DMS153 (cell line): ENCODE measurements around the gene MRGPRX4.

Source experiments
- DNase-seq: peaks from one replicate; lab custom pipeline; 2025; lab: John Stamatoyannopoulos, UW

Gene MRGPRX4

DNA sequence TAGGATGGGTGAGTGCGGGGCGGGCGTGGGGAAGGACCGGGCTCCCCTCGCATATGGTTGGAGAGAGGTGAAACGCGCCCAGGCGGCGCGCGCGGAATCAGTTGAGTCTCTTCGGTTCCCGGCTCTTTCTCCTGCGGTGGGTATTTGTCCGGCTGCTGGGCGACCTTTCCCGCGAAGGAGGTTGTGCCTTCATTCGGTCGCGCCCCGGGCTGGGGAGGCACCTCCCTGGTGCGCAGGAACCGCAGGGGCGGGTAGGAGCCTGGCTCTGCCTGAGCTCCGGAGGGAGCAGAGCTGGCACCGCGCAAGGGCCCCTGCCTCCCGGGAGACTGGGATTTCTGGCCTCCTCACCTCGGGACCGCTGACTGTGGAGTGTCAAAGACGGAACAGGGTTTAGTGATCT, 36.4 kb downstream of the MRGPRX4 start:
- DNase-seq = no peak

DNA sequence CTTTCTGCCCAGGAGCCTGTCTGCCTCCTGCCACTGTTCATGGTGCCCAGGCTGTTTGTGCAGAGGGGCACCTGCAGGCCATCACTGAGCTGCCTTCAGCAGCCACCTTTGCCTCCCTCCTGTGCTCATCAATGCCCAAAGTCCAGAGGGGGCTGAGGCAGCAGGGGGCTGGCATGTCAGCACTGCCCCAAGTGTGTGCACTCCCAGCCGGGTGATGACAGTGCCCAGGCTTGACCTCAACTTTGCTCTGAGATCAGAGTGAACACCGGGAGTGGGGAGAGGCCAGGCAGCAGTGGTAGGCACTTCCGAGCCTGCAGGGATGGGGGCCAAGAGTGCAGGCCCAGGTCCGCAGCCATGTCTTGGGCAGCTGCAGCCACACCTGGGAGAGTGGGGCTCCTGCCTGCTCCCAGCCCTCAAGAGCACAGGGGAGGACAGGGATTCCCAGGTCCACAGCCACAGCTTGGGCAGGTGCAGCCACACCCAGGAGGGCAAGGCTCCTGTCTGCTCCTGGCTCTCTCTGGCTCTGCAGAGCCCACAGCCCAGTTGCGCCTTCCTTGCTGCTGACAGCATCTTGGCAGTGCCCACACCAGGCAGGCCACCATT, 48.7 kb downstream of the MRGPRX4 start:
- no peak for DNase-seq

- no peak for DNase-seq
Observed at GRCh38 chr11:18222814-18223421, 50.3 kb downstream of the MRGPRX4 start.
